Fibroblast of lung (primary cell): ENCODE measurements around the gene SUV39H1.

Experiments used
- EZH2 ChIP-seq: IDR thresholded peaks from 2 replicates; pipeline ENCODE4 v1.5.1; 2012; ENCODE audit warnings: low read length, control low read depth, mild to moderate bottlenecking; ENCODE audit errors: missing control alignments
- TF ChIP-seq, protein P1 (sequence below), 2 donors: IDR thresholded peaks in 1 of 2; conservative IDR thresholded peaks in 1 of 2; 1 replicate in 1 of 2; 2 replicates in 1 of 2; pipeline ENCODE4 v1.5.1; 2011 to 2012; ENCODE audit warnings: low read length in 2 of 2, control low read depth in 1 of 2, inconsistent platforms in 1 of 2, low read depth in 1 of 2, mild to moderate bottlenecking in 1 of 2

DNA sequence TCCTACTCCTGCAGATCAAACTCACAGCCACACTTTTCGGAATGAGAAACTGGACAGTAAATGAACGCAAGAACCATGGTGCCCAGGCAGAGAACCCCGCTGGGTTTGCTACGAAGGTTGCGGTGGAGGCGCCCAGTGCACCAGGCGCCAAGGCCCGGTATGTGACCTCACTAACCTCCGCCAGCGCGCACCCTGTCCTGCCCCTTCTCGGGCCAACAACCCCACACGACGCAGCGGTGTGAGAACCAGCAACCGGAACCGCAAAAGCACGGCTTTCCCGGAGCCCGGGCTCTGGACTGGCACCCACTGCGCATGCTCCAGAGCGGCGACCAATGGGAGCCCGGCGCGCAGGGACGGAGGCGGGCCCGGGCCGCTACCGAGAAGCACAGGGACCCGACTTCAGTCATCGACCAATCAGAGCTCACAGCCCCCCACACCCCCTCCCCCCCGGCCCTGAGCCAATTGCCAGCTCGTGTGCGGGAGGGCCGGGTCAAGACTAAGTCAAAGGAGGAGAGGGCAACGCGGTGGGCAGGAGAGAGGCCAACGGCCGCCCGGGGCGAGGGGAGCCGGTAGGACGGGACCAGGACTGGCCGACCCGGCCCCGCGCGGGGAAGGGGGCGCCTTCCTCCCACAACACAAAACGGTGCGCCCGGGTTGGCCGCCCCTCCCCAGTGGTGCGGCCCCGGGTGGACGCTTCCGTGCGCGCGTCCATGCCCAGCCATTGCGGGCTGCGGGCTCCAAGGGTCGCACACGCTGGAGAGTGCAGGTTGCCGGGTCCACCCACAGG is 20.2 kb upstream of the SUV39H1 start:
- TF ChIP-seq, protein P1, sequence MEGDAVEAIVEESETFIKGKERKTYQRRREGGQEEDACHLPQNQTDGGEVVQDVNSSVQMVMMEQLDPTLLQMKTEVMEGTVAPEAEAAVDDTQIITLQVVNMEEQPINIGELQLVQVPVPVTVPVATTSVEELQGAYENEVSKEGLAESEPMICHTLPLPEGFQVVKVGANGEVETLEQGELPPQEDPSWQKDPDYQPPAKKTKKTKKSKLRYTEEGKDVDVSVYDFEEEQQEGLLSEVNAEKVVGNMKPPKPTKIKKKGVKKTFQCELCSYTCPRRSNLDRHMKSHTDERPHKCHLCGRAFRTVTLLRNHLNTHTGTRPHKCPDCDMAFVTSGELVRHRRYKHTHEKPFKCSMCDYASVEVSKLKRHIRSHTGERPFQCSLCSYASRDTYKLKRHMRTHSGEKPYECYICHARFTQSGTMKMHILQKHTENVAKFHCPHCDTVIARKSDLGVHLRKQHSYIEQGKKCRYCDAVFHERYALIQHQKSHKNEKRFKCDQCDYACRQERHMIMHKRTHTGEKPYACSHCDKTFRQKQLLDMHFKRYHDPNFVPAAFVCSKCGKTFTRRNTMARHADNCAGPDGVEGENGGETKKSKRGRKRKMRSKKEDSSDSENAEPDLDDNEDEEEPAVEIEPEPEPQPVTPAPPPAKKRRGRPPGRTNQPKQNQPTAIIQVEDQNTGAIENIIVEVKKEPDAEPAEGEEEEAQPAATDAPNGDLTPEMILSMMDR (conservative IDR thresholded peaks at IDR 0.05 in 1 of 2, IDR thresholded peaks at IDR 0.05 in 1 of 2; ENCODE audit: low read depth in 1 of 2, low read length in 2 of 2), result no peak
- TF ChIP-seq EZH2, result no peak
